COLO829 (cell line): ENCODE data around the gene MEF2C.

Source experiments
- DNase-seq: peaks from one replicate; pipeline ENCODE4 v3.0.0; 2012; ENCODE audit warnings: low spot score

The MEF2C gene

DNA sequence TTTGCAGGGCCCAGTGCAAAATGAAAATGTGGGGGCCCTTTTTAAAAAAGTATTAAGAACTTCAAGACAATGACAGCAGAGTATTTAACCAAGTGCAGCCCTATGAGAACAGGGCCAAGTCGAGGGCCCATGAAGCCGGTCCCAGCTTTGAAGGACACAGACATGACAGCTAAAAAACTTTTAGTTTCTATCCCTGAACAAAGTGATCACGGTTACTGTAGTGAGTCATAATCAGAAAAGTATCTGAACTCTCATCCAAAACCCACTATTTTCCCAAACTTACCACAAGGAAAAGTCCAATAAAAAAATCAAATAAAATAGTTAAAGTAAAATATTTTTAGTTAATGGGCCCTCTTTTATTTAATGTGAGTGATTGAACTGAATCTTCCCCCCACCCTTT is 126.0 kb downstream of the MEF2C start:
- no peak for DNase-seq

DNA sequence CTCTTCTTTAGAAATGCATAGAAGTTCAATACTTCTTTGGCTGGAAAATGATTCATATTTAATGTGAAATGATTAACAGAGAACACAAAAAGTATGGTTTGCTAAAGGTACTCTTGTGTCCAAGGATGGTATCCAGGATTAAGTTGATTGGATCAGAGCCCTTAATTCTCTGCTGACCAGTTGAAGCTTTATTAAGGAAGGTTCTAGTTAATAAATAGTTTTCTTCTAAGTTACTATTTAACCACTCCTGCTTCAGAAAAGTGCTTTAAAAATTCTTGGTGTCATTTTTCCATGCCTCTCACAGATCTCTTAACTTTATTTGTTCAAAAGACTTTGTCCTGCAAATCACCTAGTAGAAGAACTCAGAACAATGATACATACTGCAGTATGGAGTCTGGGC is 134.3 kb downstream of the MEF2C start:
- no peak for DNase-seq

DNA sequence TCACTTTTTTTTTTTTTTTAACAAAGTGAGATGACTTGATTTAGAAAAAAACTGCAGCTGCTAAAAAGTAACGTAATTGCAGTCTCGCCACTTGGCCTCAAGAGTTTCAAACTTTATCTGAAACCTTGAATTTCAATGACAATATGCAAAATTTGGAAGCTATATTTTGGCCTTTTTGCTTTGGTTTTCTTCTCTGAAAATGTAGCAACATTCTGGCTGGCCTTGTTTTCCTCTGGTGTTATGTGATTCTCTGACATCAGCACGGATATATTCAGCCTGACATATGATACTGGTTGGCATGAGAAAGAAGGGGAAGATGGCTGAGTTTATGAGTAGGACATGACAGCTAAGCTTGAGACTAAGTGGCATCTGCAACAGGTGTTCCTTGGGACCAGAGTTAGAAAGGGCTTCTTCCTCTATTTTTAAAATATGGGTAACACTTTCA is 136.5 kb downstream of the MEF2C start:
- no peak for DNase-seq

DNA sequence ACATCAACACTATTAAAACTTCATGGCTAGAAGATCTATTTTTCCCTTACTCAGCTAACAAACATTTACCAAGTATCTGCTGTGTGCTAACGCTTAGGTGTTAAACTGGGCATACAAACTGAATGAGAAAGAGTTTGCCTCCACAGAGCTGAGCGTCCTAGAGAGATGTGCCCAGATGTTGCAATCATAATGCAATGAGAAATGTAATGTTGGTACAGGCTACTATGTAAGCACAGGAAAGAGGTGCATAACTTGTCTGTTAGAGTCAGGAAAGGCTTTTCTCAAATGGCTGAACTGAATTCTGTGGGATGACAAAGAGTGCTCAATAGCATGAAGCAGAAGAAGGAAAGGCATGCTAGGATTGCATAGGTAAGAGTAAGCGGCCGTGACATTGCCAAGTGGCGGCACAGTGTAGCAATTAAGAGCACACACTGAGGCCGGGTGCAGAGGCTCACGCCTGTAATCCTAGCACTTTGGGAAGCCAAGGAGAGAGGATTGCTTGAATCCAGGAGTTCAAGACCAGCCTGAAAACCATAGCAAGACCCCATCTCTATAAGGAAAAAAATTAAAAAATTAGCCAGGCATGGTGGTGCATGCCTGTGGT is 137.8 kb downstream of the MEF2C start:
- no peak for DNase-seq

- DNase-seq = no peak
Measured at GRCh38 chr5:88743231-88743834, 139.7 kb downstream of the MEF2C start.

DNA sequence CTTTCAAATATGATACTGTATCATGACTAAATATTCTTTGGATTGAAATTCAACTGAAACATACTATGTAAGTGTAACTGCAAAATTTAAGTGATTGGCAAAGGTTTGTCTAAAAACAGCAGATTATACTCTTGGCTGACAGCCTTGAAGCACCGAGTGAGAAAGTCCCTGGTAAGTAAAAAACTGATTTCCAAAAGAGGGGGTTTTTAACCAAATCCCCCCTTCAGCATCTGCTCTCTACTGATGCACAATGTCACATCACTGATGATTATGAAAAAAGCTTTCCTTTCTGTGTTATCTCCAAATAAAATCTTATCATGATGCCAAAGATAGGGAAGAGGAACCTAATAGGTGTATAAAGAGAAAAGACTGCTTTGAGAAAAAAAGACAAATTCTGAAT is 141.0 kb downstream of the MEF2C start:
- DNase-seq = no peak

GRCh38 chr5:88740604-88741185 is 142.3 kb downstream of the MEF2C start:
- no peak for DNase-seq

DNA sequence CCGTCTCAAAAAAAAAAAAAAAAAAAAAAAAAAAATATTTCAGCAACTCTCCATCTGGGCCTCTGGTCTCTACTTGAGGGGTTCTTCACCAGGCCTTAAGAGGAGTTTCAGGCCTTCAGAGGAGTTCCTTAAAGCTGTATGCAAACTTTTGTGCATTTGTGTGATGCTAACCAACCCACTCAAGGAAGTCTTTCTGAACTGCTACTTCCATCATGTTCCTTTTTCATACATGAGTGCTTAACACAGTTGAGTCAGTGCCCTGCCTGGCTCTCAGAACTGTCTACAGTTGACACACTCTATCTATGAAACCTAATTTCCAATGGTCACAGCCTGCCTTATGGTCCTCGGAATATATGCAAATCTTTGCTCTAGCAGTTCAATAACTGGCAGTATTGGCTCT is 146.5 kb downstream of the MEF2C start:
- no peak for DNase-seq

- DNase-seq = no peak
Measured at GRCh38 chr5:88734983-88735382, 148.0 kb downstream of the MEF2C start.

DNA sequence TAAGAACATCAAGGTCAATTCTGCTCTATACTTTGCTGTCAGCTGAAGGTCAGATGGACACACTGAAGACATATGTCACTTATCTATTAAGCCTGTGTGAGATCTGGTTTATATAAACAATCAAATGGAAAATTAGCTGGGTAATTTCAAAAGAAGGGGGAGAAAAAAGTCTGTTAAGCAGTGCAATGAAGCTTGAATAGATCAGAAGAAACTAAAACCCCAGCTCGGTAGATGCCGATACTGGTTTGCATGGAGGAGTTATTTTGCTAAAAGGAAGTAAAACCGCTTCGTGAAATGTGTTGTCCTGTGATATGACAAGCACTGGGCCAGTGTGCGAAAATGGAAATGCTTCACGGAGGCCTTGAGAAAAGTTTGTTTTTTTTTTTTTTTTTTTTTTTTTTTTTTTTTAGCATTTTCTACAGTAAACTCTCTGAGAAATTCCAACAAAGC is 148.8 kb downstream of the MEF2C start:
- no peak for DNase-seq

DNA sequence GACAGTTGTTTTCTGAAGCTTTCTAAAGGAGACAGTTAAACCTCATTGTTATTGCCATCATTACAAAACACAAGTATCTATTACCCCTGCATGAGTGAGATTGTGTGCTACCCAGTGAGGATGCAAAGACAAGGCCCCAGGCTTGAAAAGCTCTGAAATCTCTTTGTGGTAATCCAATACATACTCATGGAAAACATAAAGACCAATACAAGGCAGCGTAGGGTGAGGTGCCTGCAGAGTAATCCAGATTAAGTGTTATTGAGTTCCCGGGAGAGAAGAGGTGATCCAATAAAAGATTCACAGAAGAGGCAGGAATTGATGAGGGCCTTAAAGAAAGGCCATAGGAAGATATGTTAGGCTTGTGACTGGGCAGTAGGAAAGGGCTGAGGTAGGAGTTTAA is 150.1 kb downstream of the MEF2C start:
- DNase-seq = no peak

GRCh38 chr5:88732181-88732633 is 150.8 kb downstream of the MEF2C start:
- no peak for DNase-seq

DNA sequence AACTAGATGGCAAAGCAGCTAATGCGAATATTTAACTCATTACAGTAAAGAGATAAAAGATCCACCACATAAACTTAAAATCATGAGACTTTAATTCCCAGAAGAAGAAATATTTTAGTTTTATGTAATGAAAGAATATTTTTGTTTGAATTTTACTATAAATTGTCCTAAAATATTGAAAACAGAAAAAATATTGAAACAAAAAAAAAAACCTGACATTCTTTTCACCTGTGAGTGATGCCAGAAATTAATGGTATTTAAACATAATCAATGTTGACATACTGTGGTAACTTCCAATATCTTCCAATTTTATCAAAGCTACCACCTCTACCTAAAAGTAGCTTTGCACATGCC is 153.2 kb downstream of the MEF2C start:
- no peak for DNase-seq

DNA sequence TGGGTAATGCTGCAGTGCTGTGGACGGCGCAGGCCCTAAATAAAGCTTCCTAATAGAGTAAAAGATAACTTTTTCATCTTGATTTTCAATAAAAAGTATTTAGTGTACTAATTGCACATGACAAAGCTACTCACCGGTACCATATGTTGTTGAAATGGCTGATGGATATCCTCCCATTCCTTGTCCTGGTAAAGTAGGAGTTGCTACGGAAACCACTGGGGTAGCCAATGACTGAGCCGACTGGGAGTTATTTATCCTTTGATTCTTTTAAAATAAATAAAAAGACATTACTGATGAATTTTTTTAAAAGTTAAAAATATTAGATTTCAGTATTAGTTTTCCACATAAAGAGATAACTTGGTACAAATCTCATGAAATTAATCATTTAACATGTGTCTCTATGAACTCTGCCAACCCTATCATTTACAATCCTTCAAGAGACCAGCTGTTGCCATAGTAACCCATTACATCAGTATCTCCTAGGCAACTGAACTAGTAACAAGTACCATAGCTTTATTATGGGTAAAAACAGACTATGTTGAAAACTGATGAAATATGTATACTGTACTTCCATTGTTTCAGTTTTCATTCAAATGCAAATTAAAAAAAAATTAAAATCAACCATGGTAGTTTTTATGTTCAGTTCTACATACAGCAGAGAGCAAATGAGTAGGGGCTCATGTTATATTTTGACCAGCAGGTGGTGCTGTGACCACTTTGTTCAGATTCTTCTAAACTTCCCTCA is 153.7 kb downstream of the MEF2C start:
- peak; percentile 28 for DNase-seq

DNA sequence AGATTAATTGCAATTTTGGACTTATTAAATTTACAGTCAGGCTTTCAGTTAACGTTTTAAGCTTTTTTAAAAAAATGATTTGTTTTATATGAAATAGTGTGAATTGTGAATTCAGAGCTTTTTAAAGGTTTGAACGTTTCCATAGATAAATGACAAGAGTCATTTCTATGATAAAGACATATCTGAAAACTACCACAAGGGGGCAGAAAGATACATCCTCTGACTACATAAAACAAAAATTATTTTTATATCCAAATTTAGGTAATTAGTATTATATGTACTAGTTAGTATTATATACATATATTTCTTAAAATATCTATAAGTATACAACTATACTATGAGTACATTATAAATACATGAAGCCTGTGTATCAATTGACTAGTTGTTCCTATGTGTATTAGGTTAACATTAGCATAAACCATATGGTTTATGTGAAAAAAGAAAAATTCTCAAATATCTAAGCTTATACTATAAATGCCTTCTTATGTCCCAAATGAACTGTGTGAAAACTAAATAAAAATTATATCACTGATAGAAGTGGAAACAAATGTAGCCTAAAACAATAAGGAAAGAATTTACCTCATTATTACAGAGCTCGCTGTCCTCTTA is 155.2 kb downstream of the MEF2C start:
- no peak for DNase-seq

GRCh38 chr5:88725454-88725853 is 157.5 kb downstream of the MEF2C start:
- no peak for DNase-seq

GRCh38 chr5:88724201-88724600 is 158.8 kb downstream of the MEF2C start:
- no peak for DNase-seq

GRCh38 chr5:88722546-88723073 is 160.4 kb downstream of the MEF2C start:
- no peak for DNase-seq

DNA sequence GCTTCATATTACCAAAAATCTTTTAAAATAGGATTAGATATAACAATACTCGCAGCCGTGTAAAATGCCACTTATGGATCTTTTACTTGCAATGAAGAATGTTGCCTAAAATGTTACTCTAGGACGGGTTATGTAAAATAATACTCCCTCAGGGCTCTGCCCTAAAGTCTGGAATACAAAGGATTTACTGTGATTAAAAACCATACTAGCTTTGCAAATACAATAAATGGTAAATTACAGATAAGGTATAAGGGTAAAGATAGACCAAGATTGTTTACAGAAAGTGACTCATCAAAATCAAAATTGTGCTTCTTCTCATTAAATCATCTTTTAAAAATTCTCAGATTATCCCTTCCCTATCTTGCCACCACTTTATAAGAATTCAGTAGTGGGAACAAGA is 163.6 kb downstream of the MEF2C start:
- DNase-seq = no peak

DNA sequence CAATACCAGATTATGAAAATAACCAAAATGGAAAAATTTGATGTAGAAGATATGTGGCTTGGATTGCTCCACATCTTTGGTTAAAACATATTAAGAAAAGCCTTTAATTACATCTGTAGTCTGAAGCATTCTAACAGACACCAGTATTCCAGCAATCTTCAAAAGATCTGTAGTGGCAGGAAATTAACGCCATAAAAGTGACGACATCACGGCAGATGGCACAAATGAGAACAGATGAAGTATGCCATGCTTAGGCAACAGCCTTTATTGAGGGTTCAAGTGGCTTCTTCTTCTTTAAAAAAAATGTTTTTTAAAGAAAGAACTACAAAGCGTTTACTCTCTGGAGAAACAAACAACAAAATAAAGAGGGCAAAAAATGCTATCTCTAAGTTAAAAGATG is 164.2 kb downstream of the MEF2C start:
- DNase-seq = no peak

GRCh38 chr5:88716101-88716500 is 166.9 kb downstream of the MEF2C start:
- DNase-seq = no peak

- DNase-seq = no peak
Measured at GRCh38 chr5:88715503-88715902, 167.5 kb downstream of the MEF2C start.
